HCT116 (cell line): ENCODE data around the gene CCRL2. TPM values are rescaled to one million over a fixed set of nuclear protein-coding genes. Genes with fewer than 3 reads are reported as not detected.

Experiments used
- ATAC-seq: fragments of 200-7000 bp; cut with Tn5 transposase; 2 replicates; pipeline ENCODE4 v1.9.1; 2020; ENCODE audit warnings: mild to moderate bottlenecking, moderate library complexity
- BruUV-seq: library from RNA; stranded (reverse); fragments of 400-500 nt; replicated peaks from 2 replicates; lab custom pipeline; 2021; lab: Mats Ljungman, UMichigan
- CTCF ChIA-PET: fragments of 300-600 bp; sonication (Branson Sonifier 250); formaldehyde crosslinking; loops from one replicate; lab custom pipeline; 2021; ENCODE audit warnings: antibody characterized with exemption; lab: Charles Lee
- POLR2A ChIA-PET: fragments of 300-600, 350-600 bp; sonication (Branson Sonifier 250); formaldehyde crosslinking; loops from one replicate; lab custom pipeline; 2021; ENCODE audit warnings: antibody characterized with exemption; lab: Charles Lee
- RAD21 ChIA-PET, 2 experiments: fragments of 300-600 bp; sonication (Branson Sonifier 250); formaldehyde crosslinking; loops; one replicate each; lab custom pipeline; 2023; ENCODE audit warnings: low total read pairs in 2 of 2; ENCODE audit not compliant: uncharacterized antibody in 2 of 2, unreplicated experiment in 2 of 2, low non-redundant PET in 1 of 2; lab: Charles Lee
- DNase-seq: peaks from one replicate; pipeline ENCODE4 v3.0.0-alpha.2; 2010; ENCODE audit warnings: low read depth, low spot score
- H2AFZ ChIP-seq: fragments of 200-600 bp; shearing (Covaris generic), sonication (generic); 2 replicates; pipeline ENCODE4 v1.6.1; 2017; ENCODE audit warnings: low read depth, mixed run types, mixed read lengths, antibody characterized with exemption, low read length; ENCODE audit not compliant: poor library complexity, severe bottlenecking
- H3K27ac ChIP-seq: 2 replicates; pipeline ENCODE4 v1.5.1; 2012; ENCODE audit warnings: low read depth, low read length
- H3K27me3 ChIP-seq: fragments of 200-600 bp; sonication (generic); 2 replicates; pipeline ENCODE4 v1.6.1; 2016; ENCODE audit warnings: mixed run types, low read length, mixed read lengths; ENCODE audit not compliant: insufficient read depth
- H3K36me3 ChIP-seq, 2 experiments: fragments of 200-500 bp in 1 of 2; fragments of 200-600 bp in 1 of 2; sonication (Bioruptor generic) in 1 of 2; sonication (generic) in 1 of 2; 2 replicates each; pipeline versions ENCODE4 v1.5.1 to v1.6.1; 2014 to 2016; ENCODE audit warnings: low read length in 2 of 2, inconsistent platforms in 1 of 2, mixed read lengths in 1 of 2, mixed run types in 1 of 2; ENCODE audit not compliant: insufficient read depth in 2 of 2, control insufficient read depth in 1 of 2
- H3K4me1 ChIP-seq, 2 experiments: fragments of 200-600 bp in 1 of 2; sonication (generic) in 1 of 2; 2 replicates each; pipeline versions ENCODE4 v1.5.1 to v1.6.1; 2012 to 2017; ENCODE audit warnings: low read length in 2 of 2, inconsistent platforms in 1 of 2, mild to moderate bottlenecking in 1 of 2, mixed read lengths in 1 of 2, mixed run types in 1 of 2, moderate library complexity in 1 of 2; ENCODE audit not compliant: insufficient read depth in 2 of 2, control insufficient read depth in 1 of 2
- H3K4me2 ChIP-seq: fragments of 200-600 bp; sonication (generic); 2 replicates; pipeline ENCODE4 v1.6.1; 2017; ENCODE audit warnings: mixed run types, low read length, mixed read lengths
- H3K4me3 ChIP-seq, 2 experiments: fragments of 200-600 bp in 1 of 2; sonication (generic) in 1 of 2; replicated peaks in 1 of 2; 2 replicates each; pipeline ENCODE4 v1.5.1; 2011 to 2016; ENCODE audit warnings: low read length in 2 of 2, control low read depth in 1 of 2, low read depth in 1 of 2, mild to moderate bottlenecking in 1 of 2, mixed read lengths in 1 of 2, mixed run types in 1 of 2
- H3K79me2 ChIP-seq: fragments of 200-600 bp; sonication (generic); 2 replicates; pipeline ENCODE4 v1.6.1; 2017; ENCODE audit warnings: mild to moderate bottlenecking, mixed run types, low read length, moderate library complexity, mixed read lengths; ENCODE audit not compliant: insufficient read depth
- H3K9ac ChIP-seq: fragments of 200-600 bp; sonication (generic); 2 replicates; pipeline ENCODE4 v1.6.1; 2016; ENCODE audit warnings: low read length, mixed read lengths
- H3K9me2 ChIP-seq: fragments of 200-600 bp; sonication (generic), shearing (Covaris generic); 2 replicates; pipeline ENCODE4 v1.6.1; 2017; ENCODE audit warnings: mixed run types, mild to moderate bottlenecking, moderate library complexity; ENCODE audit not compliant: insufficient read depth
- H3K9me3 ChIP-seq, 2 experiments: fragments of 200-500 bp in 1 of 2; fragments of 200-600 bp in 1 of 2; sonication (Bioruptor generic) in 1 of 2; sonication (generic) in 1 of 2; 2 replicates each; pipeline ENCODE4 v1.6.1; 2014 to 2017; ENCODE audit warnings: low read length in 2 of 2, mixed read lengths in 2 of 2, inconsistent platforms in 1 of 2, low read depth in 1 of 2, mild to moderate bottlenecking in 1 of 2, mixed run types in 1 of 2, moderate library complexity in 1 of 2; ENCODE audit not compliant: control insufficient read depth in 1 of 2, insufficient read depth in 1 of 2
- H4K20me1 ChIP-seq: fragments of 200-600 bp; sonication (generic), shearing (Covaris generic); 2 replicates; pipeline ENCODE4 v1.6.1; 2017; ENCODE audit warnings: mixed run types, mild to moderate bottlenecking, moderate library complexity; ENCODE audit not compliant: insufficient read depth
- ELF1 ChIP-seq: IDR thresholded peaks from 2 replicates; pipeline ENCODE4 v1.6.1; 2012; ENCODE audit warnings: low read depth, borderline replicate concordance
- EZH2 ChIP-seq: fragments of 200-600 bp; sonication (generic); IDR thresholded peaks from 2 replicates; pipeline ENCODE4 v1.6.1; 2017; ENCODE audit warnings: antibody characterized with exemption, mixed run types
- FOSL1 ChIP-seq: IDR thresholded peaks from 2 replicates; pipeline ENCODE4 v1.6.1; 2012; ENCODE audit warnings: low read depth
- RAD21 ChIP-seq: IDR thresholded peaks from 2 replicates; pipeline ENCODE4 v1.6.1; 2012; ENCODE audit warnings: low read depth, mild to moderate bottlenecking
- SRF ChIP-seq: IDR thresholded peaks from 2 replicates; pipeline ENCODE4 v1.6.1; 2012; ENCODE audit warnings: low read depth
- ZNF274 ChIP-seq: fragments of 200-500 bp; sonication (Bioruptor generic); IDR thresholded peaks from 2 replicates; pipeline ENCODE4 v1.6.1; 2014; ENCODE audit warnings: mild to moderate bottlenecking, low read depth, low read length, inconsistent platforms
- intact Hi-C: fragments of 100-400 bp; cut with micrococcal nuclease; formaldehyde crosslinking; loops from 2 replicates; pipeline ENCODE4 v1.10.0; 2022
- total RNA-seq: library from RNA; stranded (reverse); gene quantifications from one replicate; pipeline ENCODE4 v1.2.1, GENCODE V29; 2021; ENCODE audit not compliant: unreplicated experiment
- TF ChIP-seq, protein P1 (sequence below): IDR thresholded peaks from 2 replicates; pipeline ENCODE4 v1.6.1; 2011; ENCODE audit warnings: mild to moderate bottlenecking, low read length, moderate library complexity; ENCODE audit not compliant: insufficient replicate concordance; ENCODE audit errors: extremely low read depth
- TF ChIP-seq, protein P2 (sequence below): IDR thresholded peaks from 2 replicates; pipeline ENCODE4 v1.6.1; 2012
- TF ChIP-seq, protein P3 (sequence below), 3 experiments: fragments of 200-600 bp in 1 of 3; sonication (generic) in 1 of 3; IDR thresholded peaks in 2 of 3; conservative IDR thresholded peaks in 1 of 3; 2 replicates each; pipeline ENCODE4 v1.5.1; 2012 to 2017; ENCODE audit warnings: low read depth in 2 of 3, low read length in 2 of 3, antibody characterized with exemption in 1 of 3, borderline replicate concordance in 1 of 3, control low read depth in 1 of 3, mild to moderate bottlenecking in 1 of 3, mixed read lengths in 1 of 3, mixed run types in 1 of 3, moderate library complexity in 1 of 3; ENCODE audit not compliant: insufficient read depth in 1 of 3

CCRL2 gene
- total RNA-seq, 1 experiment from 2014 or later = not detected

DNA sequence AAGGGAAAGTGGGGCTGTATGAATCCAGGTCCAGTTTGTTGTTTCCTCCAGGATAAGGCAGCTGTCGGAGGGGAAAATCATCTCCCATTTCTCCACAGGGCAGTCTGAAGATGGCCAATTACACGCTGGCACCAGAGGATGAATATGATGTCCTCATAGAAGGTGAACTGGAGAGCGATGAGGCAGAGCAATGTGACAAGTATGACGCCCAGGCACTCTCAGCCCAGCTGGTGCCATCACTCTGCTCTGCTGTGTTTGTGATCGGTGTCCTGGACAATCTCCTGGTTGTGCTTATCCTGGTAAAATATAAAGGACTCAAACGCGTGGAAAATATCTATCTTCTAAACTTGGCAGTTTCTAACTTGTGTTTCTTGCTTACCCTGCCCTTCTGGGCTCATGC, 911 bp downstream of the CCRL2 start:
- Histone ChIP-seq H3K79me2 (no peaks in the 10 kb centered on the region), H4K20me1 (no peaks in the 10 kb centered on the region), H3K4me3 (no peak overlapping the region), H3K9me2 (no peaks in the 10 kb centered on the region), H3K27me3 (no peaks in the 10 kb centered on the region), H3K9me3 (no peaks in the 10 kb centered on the region), H2AFZ (no peak overlapping the region), H3K4me1 (peaks cover 0 to 10% of the 10 kb centered on the region in 2 experiments; a peak in 1 of 4 replicates), H3K27ac (no peak overlapping the region), H3K36me3 (no peaks in the 10 kb centered on the region), H3K9ac (no peak overlapping the region), H3K4me2 (no peak overlapping the region)
- BruUV-seq = no TSS peak
- intact Hi-C loops = no loop called here
- ATAC-seq (no peak), DNase-seq (no peak)
- TF ChIP-seq EZH2 (no peak), RAD21 (no peak), ELF1 (no peak), FOSL1 (no peak), SRF (no peak), ZNF274 (no peak)
- TF ChIP-seq, protein P1, sequence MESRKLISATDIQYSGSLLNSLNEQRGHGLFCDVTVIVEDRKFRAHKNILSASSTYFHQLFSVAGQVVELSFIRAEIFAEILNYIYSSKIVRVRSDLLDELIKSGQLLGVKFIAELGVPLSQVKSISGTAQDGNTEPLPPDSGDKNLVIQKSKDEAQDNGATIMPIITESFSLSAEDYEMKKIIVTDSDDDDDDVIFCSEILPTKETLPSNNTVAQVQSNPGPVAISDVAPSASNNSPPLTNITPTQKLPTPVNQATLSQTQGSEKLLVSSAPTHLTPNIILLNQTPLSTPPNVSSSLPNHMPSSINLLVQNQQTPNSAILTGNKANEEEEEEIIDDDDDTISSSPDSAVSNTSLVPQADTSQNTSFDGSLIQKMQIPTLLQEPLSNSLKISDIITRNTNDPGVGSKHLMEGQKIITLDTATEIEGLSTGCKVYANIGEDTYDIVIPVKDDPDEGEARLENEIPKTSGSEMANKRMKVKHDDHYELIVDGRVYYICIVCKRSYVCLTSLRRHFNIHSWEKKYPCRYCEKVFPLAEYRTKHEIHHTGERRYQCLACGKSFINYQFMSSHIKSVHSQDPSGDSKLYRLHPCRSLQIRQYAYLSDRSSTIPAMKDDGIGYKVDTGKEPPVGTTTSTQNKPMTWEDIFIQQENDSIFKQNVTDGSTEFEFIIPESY = no peak
- TF ChIP-seq, protein P2, sequence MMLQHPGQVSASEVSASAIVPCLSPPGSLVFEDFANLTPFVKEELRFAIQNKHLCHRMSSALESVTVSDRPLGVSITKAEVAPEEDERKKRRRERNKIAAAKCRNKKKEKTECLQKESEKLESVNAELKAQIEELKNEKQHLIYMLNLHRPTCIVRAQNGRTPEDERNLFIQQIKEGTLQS = no peak
- POLR2A ChIA-PET = no interaction called here
- CTCF ChIA-PET = no interaction called here
- RAD21 ChIA-PET = no interaction called here

DNA sequence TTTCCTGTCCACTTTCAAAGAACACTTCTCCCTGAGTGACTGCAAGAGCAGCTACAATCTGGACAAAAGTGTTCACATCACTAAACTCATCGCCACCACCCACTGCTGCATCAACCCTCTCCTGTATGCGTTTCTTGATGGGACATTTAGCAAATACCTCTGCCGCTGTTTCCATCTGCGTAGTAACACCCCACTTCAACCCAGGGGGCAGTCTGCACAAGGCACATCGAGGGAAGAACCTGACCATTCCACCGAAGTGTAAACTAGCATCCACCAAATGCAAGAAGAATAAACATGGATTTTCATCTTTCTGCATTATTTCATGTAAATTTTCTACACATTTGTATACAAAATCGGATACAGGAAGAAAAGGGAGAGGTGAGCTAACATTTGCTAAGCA, 1.8 kb downstream of the CCRL2 start:
- no peak overlapping the region for H3K4me3 ChIP-seq

More for the DNA sequence above, 1.8 kb downstream of the CCRL2 start:
- Histone ChIP-seq H3K79me2 (no peaks in the 10 kb centered on the region), H3K27me3 (no peaks in the 10 kb centered on the region), H3K9ac (no peak overlapping the region), H3K4me1 (peaks cover 0 to 10% of the 10 kb centered on the region in 2 experiments; a peak in 1 of 4 replicates), H3K27ac (no peak overlapping the region), H3K36me3 (no peaks in the 10 kb centered on the region), H3K9me2 (no peaks in the 10 kb centered on the region), H3K9me3 (no peaks in the 10 kb centered on the region), H3K4me2 (no peak overlapping the region), H2AFZ (no peak overlapping the region), H4K20me1 (no peaks in the 10 kb centered on the region)
- intact Hi-C loops = no loop called here
- DNase-seq (no peak), ATAC-seq (no peak)
- no TSS peak for BruUV-seq
- RAD21 ChIA-PET = no interaction called here
- POLR2A ChIA-PET = no interaction called here
- TF ChIP-seq, protein P3, sequence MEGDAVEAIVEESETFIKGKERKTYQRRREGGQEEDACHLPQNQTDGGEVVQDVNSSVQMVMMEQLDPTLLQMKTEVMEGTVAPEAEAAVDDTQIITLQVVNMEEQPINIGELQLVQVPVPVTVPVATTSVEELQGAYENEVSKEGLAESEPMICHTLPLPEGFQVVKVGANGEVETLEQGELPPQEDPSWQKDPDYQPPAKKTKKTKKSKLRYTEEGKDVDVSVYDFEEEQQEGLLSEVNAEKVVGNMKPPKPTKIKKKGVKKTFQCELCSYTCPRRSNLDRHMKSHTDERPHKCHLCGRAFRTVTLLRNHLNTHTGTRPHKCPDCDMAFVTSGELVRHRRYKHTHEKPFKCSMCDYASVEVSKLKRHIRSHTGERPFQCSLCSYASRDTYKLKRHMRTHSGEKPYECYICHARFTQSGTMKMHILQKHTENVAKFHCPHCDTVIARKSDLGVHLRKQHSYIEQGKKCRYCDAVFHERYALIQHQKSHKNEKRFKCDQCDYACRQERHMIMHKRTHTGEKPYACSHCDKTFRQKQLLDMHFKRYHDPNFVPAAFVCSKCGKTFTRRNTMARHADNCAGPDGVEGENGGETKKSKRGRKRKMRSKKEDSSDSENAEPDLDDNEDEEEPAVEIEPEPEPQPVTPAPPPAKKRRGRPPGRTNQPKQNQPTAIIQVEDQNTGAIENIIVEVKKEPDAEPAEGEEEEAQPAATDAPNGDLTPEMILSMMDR (IDR thresholded peaks at IDR 0.05 in 2 of 3, conservative IDR thresholded peaks at IDR 0.05 in 1 of 3; ENCODE audit: borderline replicate concordance in 1 of 3, insufficient read depth in 1 of 3, low read depth in 2 of 3, low read length in 2 of 3) = 0 out of 6 replicates have a peak, but pooled peaks of 1 of the 3 experiments have one; percentile 8
- TF ChIP-seq FOSL1 = no peak
- CTCF ChIA-PET = no interaction called here
